ENCODE measurements around the gene RAD51AP2.

RAD51AP2 gene

DNA sequence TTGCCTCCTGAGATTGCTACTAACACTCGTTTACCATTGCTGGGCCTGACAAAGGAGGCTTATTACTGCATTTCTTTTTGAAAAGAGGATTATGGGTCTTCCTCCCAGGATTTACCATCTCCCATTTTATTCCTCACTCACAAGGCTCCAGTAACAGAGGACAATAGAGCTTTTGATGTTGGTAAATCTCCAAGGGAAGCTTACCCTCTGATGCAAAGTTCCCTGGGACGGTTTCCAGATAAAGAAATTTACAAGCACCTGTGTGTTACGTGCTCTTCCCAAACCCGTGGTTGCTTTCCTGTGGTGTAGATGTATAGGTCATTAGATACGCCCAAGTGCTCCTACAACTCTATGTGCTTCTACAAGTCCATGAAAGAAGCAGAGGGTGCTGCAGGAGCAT, 39.4 kb upstream of the RAD51AP2 start:
- no peak for DNase-seq
- no peak overlapping the region for H3K9ac ChIP-seq (ENCODE audit: low read length)
- H3K79me2 ChIP-seq (ENCODE audit: low read length), result no peaks in the 10 kb centered on the region
- no peaks in the 10 kb centered on the region for H3K27me3 ChIP-seq (replicated peaks; ENCODE audit: insufficient read depth, low read length)
- H3K9me3 ChIP-seq (replicated peaks; ENCODE audit: insufficient read depth, low read length), result no peaks in the 10 kb centered on the region
- no peak overlapping the region for H3K27ac ChIP-seq (ENCODE audit: low read length)
- TF ChIP-seq CTCF (IDR thresholded peaks at IDR 0.05; ENCODE audit: low read length) (no peak), EZH2 (optimal IDR thresholded peaks at IDR 0.05; ENCODE audit: low read depth, low read length) (no peak), EZH2phosphoT487 (IDR thresholded peaks at IDR 0.05; ENCODE audit: low read length) (no peak)
- no peak overlapping the region for H3K4me3 ChIP-seq (ENCODE audit: low read length)
- H2AFZ ChIP-seq (ENCODE audit: low read length), result no peak overlapping the region
- no peaks in the 10 kb centered on the region for H3K36me3 ChIP-seq (replicated peaks; ENCODE audit: insufficient read depth, low read length)
- no peaks in the 10 kb centered on the region for H3K9me2 ChIP-seq (replicated peaks; ENCODE audit: insufficient read depth, low read length)
- H4K20me1 ChIP-seq (ENCODE audit: insufficient read depth, low read length), result no peaks in the 10 kb centered on the region
- H3K4me2 ChIP-seq (ENCODE audit: low read depth, low read length), result no peak overlapping the region
- H3F3A ChIP-seq (ENCODE audit: insufficient read depth, low read length), result no peaks in the 10 kb centered on the region
- no peaks in the 10 kb centered on the region for H3K4me1 ChIP-seq (ENCODE audit: low read length)

- no peaks in the 10 kb centered on the region for H3K9me2 ChIP-seq (replicated peaks; ENCODE audit: insufficient read depth, low read length)
- no peak overlapping the region for H3K4me3 ChIP-seq (ENCODE audit: low read length)
- no peak for TF ChIP-seq CTCF (IDR thresholded peaks at IDR 0.05; ENCODE audit: low read length)
- TF ChIP-seq EZH2phosphoT487 (IDR thresholded peaks at IDR 0.05; ENCODE audit: low read length), result no peak
- no peak for TF ChIP-seq EZH2 (optimal IDR thresholded peaks at IDR 0.05; ENCODE audit: low read depth, low read length)
- no peaks in the 10 kb centered on the region for H3F3A ChIP-seq (ENCODE audit: insufficient read depth, low read length)
- no peak for DNase-seq
- H3K27ac ChIP-seq (ENCODE audit: low read length), result no peak overlapping the region
- H3K9me3 ChIP-seq (replicated peaks; ENCODE audit: insufficient read depth, low read length), result no peaks in the 10 kb centered on the region
- no peaks in the 10 kb centered on the region for H3K27me3 ChIP-seq (replicated peaks; ENCODE audit: insufficient read depth, low read length)
- H3K79me2 ChIP-seq (ENCODE audit: low read length), result no peaks in the 10 kb centered on the region
- H3K4me2 ChIP-seq (ENCODE audit: low read depth, low read length), result no peak overlapping the region
- no peaks in the 10 kb centered on the region for H3K36me3 ChIP-seq (replicated peaks; ENCODE audit: insufficient read depth, low read length)
- H3K4me1 ChIP-seq (ENCODE audit: low read length), result no peaks in the 10 kb centered on the region
- H4K20me1 ChIP-seq (ENCODE audit: insufficient read depth, low read length), result no peaks in the 10 kb centered on the region
- no peak overlapping the region for H2AFZ ChIP-seq (ENCODE audit: low read length)
- H3K9ac ChIP-seq (ENCODE audit: low read length), result no peak overlapping the region
Observed at GRCh38 chr2:17555150-17555549, 36.9 kb upstream of the RAD51AP2 start.

GRCh38 chr2:17550907-17551306, 32.7 kb upstream of the RAD51AP2 start:
- Histone ChIP-seq H3K9me2 (replicated peaks; ENCODE audit: insufficient read depth, low read length) (no peaks in the 10 kb centered on the region), H3K4me2 (ENCODE audit: low read depth, low read length) (no peak overlapping the region), H3K4me3 (ENCODE audit: low read length) (no peak overlapping the region), H3K27ac (ENCODE audit: low read length) (no peak overlapping the region), H3K9me3 (replicated peaks; ENCODE audit: insufficient read depth, low read length) (no peaks in the 10 kb centered on the region), H3K79me2 (ENCODE audit: low read length) (no peaks in the 10 kb centered on the region), H3K27me3 (replicated peaks; ENCODE audit: insufficient read depth, low read length) (no peaks in the 10 kb centered on the region), H3K9ac (ENCODE audit: low read length) (no peak overlapping the region), H3K36me3 (replicated peaks; ENCODE audit: insufficient read depth, low read length) (no peaks in the 10 kb centered on the region), H3F3A (ENCODE audit: insufficient read depth, low read length) (no peaks in the 10 kb centered on the region), H3K4me1 (ENCODE audit: low read length) (no peaks in the 10 kb centered on the region), H4K20me1 (ENCODE audit: insufficient read depth, low read length) (no peaks in the 10 kb centered on the region), H2AFZ (ENCODE audit: low read length) (no peak overlapping the region)
- TF ChIP-seq EZH2 (optimal IDR thresholded peaks at IDR 0.05; ENCODE audit: low read depth, low read length) (no peak), EZH2phosphoT487 (IDR thresholded peaks at IDR 0.05; ENCODE audit: low read length) (no peak), CTCF (IDR thresholded peaks at IDR 0.05; ENCODE audit: low read length) (no peak)
- no peak for DNase-seq

Measured in MM.1S (cell line).